HG03469 (cell line): ENCODE results near the gene PLD4.

Experiments
- ATAC-seq: cut with Tn5 transposase; IDR thresholded peaks from one replicate; pipeline ENCODE4 v1.9.1; 2021; ENCODE audit warnings: mild to moderate bottlenecking, moderate library complexity, moderate number of reproducible peaks; ENCODE audit not compliant: unreplicated experiment

The PLD4 gene

GRCh38 chr14:104927432-104927816, 2.7 kb downstream of the PLD4 start:
- no peak for ATAC-seq

DNA sequence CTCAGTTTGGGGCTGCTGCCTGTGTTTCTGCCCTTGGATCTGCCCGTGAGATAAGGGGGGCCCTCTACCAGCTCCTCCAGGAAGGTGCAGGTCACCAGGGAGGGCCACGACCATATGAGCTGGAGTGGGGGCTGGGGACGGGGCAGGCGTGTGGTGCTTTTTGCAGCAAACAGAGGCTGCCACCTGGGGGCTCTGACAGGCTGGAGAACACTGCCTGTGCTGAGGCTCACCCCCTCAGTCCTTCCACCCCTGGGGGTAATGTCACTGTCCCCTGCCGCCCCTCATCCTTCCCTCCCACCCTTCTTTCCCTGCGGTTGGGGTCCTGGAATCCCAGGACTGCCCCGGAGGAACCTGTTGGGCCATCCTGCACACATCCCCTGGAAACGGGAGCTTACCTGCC, 3.2 kb downstream of the PLD4 start:
- no peak for ATAC-seq

DNA sequence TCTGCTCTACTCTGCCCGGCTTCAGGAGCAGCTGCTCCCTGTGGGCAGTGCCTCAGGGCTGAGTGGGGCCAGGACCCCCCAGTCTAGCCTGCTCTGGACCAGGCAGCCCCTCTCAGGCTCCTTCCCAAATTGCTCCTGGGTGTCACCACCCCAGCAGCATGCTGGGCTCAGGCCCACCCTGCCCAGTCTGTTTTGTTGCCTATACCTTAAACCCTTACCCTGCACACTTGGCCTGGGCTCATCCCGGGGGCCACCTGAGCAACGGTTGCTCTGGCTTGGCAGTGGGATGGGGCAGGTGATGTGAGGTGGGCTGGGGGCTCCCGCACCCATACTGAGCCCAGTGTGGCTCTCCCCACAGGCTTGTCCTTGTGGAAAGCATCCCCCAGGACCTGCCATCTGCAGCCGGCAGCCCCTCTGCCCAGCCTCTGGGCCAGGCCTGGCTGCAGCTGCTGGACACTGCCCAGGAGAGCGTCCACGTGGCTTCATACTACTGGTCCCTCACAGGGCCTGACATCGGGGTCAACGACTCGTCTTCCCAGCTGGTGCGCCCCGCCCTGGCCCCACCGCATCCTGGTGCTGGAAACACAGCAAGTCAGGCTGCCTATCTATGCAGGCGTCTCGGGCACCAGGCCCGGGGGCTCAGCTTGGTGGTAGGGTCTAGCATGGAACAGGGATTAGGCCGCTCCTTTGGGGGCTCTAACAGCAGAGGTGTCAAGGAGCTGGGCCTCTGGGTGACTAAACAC, 3.9 kb downstream of the PLD4 start:
- no peak for ATAC-seq

DNA sequence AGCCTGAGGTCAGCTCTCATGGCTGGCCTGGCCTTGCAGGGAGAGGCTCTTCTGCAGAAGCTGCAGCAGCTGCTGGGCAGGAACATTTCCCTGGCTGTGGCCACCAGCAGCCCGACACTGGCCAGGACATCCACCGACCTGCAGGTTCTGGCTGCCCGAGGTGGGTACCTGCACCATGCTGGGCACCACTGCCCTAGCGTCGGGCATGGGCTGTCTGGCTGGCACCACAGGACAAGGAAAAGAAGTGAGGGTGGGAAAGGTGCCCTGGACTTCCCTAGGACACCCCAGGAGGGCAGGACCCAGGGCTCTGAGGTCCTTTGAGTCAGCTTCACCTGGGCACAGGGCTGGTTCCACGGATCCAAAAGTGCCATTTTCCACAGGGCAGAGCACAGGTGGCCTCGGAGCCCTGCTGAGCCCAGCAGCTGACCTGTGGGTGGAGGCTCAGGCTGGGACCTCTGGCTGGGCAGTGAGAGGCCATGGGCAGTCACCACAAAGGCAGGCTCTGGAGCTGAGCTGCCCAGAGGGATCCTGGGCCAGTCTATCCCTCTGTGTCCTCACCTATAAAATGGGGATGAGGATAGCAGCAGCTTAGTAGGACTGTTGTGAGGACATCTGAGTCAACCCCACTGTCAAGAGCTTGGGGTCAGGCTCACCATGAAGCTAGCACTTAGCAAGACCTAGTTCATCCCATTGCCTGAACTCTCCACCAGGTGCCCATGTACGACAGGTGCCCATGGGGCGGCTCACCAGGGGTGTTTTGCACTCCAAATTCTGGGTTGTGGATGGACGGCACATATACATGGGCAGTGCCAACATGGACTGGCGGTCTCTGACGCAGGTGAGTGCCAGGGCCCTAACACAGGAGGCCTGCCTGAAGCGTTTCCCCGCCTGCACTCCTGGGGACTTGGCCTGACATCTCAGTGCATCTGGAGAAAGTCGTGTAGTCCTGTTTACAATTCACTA, 4.9 kb downstream of the PLD4 start:
- no peak for ATAC-seq

DNA sequence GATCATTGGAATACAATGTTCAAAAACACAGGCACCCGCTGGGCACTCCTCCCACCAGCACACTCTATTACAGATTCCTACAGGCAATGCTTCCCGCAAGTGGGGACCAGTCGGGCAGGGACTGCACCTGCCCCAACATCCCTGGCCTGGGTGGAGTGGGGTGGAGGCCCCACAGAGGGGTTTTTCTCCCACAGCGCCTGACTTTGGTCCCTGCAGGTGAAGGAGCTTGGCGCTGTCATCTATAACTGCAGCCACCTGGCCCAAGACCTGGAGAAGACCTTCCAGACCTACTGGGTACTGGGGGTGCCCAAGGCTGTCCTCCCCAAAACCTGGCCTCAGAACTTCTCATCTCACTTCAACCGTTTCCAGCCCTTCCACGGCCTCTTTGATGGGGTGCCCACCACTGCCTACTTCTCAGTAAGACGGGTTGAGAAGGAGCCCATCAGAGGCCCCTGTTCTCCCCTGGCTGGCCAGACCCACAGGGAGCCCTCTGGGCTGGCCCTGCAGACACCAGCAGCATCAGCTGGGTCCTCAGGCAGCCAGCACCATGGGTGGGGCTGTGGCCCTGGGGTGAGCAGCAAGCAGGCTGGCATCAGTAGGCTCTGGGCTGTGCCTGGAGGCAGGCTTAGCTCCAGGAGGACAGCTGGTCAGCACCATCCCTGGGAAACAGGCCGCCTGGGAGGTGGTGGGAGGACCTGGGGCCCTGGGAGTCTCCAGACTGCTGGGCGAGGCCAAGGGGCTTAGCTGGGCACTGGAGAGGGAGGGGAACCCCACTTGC, 6.0 kb downstream of the PLD4 start:
- no peak for ATAC-seq

GRCh38 chr14:104931304-104931770, 6.7 kb downstream of the PLD4 start:
- ATAC-seq: no peak

DNA sequence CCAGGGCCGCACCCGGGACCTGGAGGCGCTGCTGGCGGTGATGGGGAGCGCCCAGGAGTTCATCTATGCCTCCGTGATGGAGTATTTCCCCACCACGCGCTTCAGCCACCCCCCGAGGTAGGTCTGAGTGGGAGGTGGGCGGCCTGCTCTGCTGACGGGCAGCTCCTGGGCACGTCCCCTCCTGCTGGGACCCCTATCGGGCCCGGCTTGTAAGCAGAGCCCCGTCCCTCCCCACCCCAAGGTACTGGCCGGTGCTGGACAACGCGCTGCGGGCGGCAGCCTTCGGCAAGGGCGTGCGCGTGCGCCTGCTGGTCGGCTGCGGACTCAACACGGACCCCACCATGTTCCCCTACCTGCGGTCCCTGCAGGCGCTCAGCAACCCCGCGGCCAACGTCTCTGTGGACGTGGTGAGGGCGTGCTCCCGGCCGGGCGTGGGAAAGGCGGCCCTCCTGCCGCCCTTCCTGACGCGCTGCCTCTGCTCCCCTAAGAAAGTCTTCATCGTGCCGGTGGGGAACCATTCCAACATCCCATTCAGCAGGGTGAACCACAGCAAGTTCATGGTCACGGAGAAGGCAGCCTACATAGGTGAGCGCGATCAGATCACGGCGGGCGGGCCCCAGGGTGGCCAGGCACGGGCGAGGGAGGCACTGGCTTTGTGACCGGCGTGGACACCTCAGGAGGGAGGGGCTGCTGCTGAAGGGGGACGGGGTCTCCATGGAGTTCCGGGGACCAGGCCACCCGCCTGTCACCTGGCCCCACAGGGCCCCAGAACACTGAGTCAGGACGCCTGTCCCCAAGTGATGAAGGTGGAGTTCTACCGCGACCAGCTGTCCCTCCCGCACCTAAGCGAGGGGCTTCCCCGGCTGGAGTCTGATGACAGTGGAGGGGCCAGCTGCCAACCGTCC, 7.3 kb downstream of the PLD4 start:
- no peak for ATAC-seq

DNA sequence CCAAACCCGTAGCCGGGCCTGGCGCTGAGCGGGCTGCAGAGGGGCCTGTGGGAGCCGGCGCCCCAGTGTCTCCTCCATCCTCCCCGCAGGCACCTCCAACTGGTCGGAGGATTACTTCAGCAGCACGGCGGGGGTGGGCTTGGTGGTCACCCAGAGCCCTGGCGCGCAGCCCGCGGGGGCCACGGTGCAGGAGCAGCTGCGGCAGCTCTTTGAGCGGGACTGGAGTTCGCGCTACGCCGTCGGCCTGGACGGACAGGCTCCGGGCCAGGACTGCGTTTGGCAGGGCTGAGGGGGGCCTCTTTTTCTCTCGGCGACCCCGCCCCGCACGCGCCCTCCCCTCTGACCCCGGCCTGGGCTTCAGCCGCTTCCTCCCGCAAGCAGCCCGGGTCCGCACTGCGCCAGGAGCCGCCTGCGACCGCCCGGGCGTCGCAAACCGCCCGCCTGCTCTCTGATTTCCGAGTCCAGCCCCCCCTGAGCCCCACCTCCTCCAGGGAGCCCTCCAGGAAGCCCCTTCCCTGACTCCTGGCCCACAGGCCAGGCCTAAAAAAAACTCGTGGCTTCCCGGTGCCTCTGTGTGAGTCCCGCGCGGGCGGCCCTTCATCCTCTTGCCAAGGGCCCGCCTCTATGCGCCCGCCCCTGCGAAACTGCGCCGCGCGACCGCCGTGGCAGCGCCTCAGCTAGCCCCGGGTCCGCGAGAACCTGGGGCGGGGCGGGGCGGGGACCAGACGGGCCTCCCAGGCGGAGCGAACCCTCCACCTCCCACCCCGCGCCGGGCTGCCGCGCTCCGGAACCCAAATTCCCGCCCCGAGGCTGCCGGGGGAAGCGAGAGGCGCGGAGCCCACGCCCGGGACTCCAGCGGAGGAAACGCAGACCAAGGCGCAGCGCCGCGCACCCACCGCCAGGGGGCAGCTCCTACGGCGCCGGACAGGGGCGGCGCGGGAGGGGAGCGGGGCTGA, 8.3 kb downstream of the PLD4 start:
- ATAC-seq: no peak

GRCh38 chr14:104933746-104934733, 9.4 kb downstream of the PLD4 start:
- ATAC-seq: no peak

DNA sequence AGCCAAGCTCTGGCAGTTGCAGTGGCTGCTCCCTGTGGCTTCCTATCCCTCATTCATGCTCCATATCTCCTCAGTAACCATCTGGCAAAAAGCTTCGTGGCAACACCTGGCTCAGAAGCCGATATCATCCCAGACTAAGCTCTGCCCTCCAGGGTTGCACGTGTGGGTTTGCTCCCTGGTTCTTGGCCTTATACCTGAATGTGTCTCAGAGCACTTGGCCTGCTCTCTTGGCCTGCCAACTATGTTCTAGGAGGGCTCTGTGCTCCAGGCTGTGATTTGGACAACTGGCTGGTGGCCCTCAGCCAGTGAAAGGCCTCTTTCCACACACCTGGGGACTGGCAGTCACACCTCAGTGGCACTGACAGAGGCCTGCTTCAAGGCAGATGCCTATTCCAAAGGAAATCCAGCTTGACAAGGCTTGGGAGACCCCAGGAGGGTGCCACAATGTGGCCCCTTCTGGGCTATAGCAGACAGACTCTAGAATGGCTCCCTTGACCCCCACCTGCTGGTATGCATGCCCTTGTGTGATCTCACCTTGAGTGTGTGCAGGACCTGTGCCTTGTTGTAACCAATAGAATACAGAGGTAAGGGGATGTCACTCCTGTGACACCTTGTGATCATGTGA, 10.5 kb downstream of the PLD4 start:
- ATAC-seq: no peak

DNA sequence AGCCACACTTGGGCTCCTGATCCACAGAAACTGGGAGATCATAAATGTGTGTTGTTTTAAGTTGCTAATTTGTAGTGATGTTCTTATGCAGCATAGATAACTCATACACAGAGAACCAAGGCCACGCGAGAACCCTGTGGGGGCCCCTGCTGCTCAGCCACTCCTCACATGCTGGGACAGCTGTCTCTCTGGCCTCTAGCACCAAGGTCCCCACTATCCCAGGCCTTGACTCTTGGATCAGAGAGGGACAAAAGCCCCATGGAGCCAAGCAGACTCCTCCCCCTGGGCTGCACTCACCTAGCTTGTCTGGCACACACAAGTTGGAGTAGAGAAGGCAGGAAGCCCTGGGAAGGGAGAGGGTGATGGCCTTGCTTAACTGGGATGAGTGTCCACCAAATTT, 11.3 kb downstream of the PLD4 start:
- no peak for ATAC-seq

GRCh38 chr14:104936361-104937155, 11.9 kb downstream of the PLD4 start:
- ATAC-seq: no peak

DNA sequence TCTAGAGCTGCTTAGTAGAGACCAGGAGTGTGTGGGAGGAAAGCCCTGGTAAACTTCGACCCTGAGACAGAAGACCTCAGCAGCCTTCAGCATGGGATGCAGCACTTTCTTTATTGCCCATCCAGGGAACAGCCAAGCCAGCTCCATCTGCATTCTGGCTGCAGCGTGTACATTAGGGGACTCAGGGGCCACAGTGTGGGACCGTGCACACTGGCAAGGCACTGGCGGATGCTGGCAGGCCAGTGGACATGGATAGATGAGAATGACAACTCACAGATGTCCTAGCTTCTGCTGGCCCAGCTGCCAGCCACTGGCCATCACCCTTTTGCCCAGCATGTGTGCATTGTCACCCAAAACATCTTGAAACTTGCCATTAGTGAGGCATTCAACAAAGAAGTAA, 12.5 kb downstream of the PLD4 start:
- no peak for ATAC-seq

- ATAC-seq: no peak
These were observed 13.2 kb downstream of the PLD4 start for GRCh38 chr14:104937694-104938365.

GRCh38 chr14:104938436-104938835, 13.8 kb downstream of the PLD4 start:
- no peak for ATAC-seq

DNA sequence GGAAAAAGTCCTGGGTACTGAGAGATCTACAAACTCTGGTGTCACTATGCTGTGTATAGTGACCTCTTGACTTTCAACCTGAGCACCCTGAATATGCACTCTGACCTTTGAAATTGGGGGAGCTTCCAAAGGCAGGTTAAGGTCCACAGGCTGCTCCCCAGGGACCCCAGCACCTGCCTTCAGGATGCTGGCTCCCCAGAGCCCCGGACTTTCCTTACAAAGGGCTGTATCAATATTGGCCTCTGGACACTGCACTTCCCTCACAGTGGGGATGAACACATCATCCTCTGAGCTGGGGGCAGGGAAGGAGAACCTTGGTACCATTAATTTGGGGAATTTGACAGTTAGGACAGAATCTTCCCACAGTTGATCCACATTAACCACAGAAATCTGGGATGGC, 14.3 kb downstream of the PLD4 start:
- ATAC-seq: no peak
